Measurements from ENCODE around the gene EPHA8. TPM values are rescaled to one million over a fixed set of nuclear protein-coding genes. Genes with fewer than 3 reads are reported as not detected.

Gene EPHA8
- total RNA-seq, 1 donor from 2014 or later: not detected

- Histone ChIP-seq H3K36me3 (no peaks in the 10 kb centered on the region), H3K4me3 (peak overlapping the region in 1 of 2 donors; percentile 18), H3K27ac (no peak overlapping the region), H3K4me1 (no peaks in the 10 kb centered on the region), H3K9me3 (no peaks in the 10 kb centered on the region), H3K27me3 (no peaks in the 10 kb centered on the region)
- intact Hi-C loops (cut with DNase I): loop anchor here (5.0 kb wide), 1 partner anchor 225 kb away; no protein-coding TSS in a partner anchor
- TF ChIP-seq CTCF (IDR thresholded peaks at IDR 0.05): peak; percentile 78 to 90 (median 79)
- TF ChIP-seq POLR2A (IDR thresholded peaks at IDR 0.05): no peak
- TF ChIP-seq POLR2AphosphoS5 (IDR thresholded peaks at IDR 0.05; ENCODE audit: insufficient read depth in 1 of 2, low read depth in 1 of 2): peak in 1 of 2 donors; percentile 24
- DNase-seq (ENCODE audit: extremely low spot score in 2 of 2): no peak
Measured at GRCh38 chr1:22641906-22642636, 78.8 kb downstream of the EPHA8 start.

- no peak for DNase-seq (ENCODE audit: extremely low spot score in 2 of 2)
- Histone ChIP-seq H3K4me1 (no peaks in the 10 kb centered on the region), H3K36me3 (no peaks in the 10 kb centered on the region), H3K27me3 (no peaks in the 10 kb centered on the region), H3K4me3 (peak within 1 kb of the TSS in 1 of 2 donors; percentile 7), H3K27ac (no peak within 1 kb of the TSS), H3K9me3 (no peaks in the 10 kb centered on the region)
- intact Hi-C loops (cut with DNase I): loop anchor here (5.0 kb wide), 1 partner anchor 226 kb away; no protein-coding TSS in a partner anchor
- no peak for TF ChIP-seq CTCF (IDR thresholded peaks at IDR 0.05)
- TF ChIP-seq POLR2AphosphoS5 (IDR thresholded peaks at IDR 0.05; ENCODE audit: insufficient read depth in 1 of 2, low read depth in 1 of 2): no peak
- TF ChIP-seq POLR2A (IDR thresholded peaks at IDR 0.05): no peak
Measured at GRCh38 chr1:22643381-22643780, 80.1 kb downstream of the EPHA8 start, which contains the start of gene C1QC. Gene C1QC, plus strand, starts transcription at chr1:22643633. Its CDS starts 391 bp downstream, at chr1:22644024.

GRCh38 chr1:22643928-22644327 lies 80.6 kb downstream of the EPHA8 start:
- TF ChIP-seq POLR2A (IDR thresholded peaks at IDR 0.05) (no peak), CTCF (IDR thresholded peaks at IDR 0.05) (no peak), POLR2AphosphoS5 (IDR thresholded peaks at IDR 0.05; ENCODE audit: insufficient read depth in 1 of 2, low read depth in 1 of 2) (no peak)
- Histone ChIP-seq H3K4me3 (peak overlapping the region in 1 of 2 donors; percentile 7), H3K36me3 (no peaks in the 10 kb centered on the region), H3K9me3 (no peaks in the 10 kb centered on the region), H3K27me3 (no peaks in the 10 kb centered on the region), H3K4me1 (no peaks in the 10 kb centered on the region), H3K27ac (no peak overlapping the region)
- no peak for DNase-seq (ENCODE audit: extremely low spot score in 2 of 2)
- intact Hi-C loops (cut with DNase I): loop anchor here (5.0 kb wide), 1 partner anchor 227 kb away; no protein-coding TSS in a partner anchor

- no peak for DNase-seq (ENCODE audit: extremely low spot score in 2 of 2)
- H3K36me3 ChIP-seq: no peaks in the 10 kb centered on the region
- no peak overlapping the region for H3K4me3 ChIP-seq
- no peaks in the 10 kb centered on the region for H3K27me3 ChIP-seq
- no peaks in the 10 kb centered on the region for H3K9me3 ChIP-seq
- no peak overlapping the region for H3K27ac ChIP-seq
- no peak for TF ChIP-seq POLR2AphosphoS5 (IDR thresholded peaks at IDR 0.05; ENCODE audit: insufficient read depth in 1 of 2, low read depth in 1 of 2)
- no peak for TF ChIP-seq CTCF (IDR thresholded peaks at IDR 0.05)
- TF ChIP-seq POLR2A (IDR thresholded peaks at IDR 0.05): no peak
- no peaks in the 10 kb centered on the region for H3K4me1 ChIP-seq
- intact Hi-C loops (cut with DNase I): no loop called here
Measured at GRCh38 chr1:22645931-22646330, 82.6 kb downstream of the EPHA8 start.

- Histone ChIP-seq H3K27ac (no peak overlapping the region), H3K4me1 (no peaks in the 10 kb centered on the region), H3K9me3 (no peaks in the 10 kb centered on the region), H3K36me3 (no peaks in the 10 kb centered on the region), H3K4me3 (no peak overlapping the region), H3K27me3 (no peaks in the 10 kb centered on the region)
- no peak for DNase-seq (ENCODE audit: extremely low spot score in 2 of 2)
- intact Hi-C loops (cut with DNase I): no loop called here
- TF ChIP-seq POLR2A (IDR thresholded peaks at IDR 0.05) (no peak), POLR2AphosphoS5 (IDR thresholded peaks at IDR 0.05; ENCODE audit: insufficient read depth in 1 of 2, low read depth in 1 of 2) (no peak), CTCF (IDR thresholded peaks at IDR 0.05) (no peak)
Measured at GRCh38 chr1:22646384-22646783, 83.1 kb downstream of the EPHA8 start.

Measured in vagina (tissue), 2 donors.